ENCODE measurements around the gene IFNG.

The IFNG gene

DNA sequence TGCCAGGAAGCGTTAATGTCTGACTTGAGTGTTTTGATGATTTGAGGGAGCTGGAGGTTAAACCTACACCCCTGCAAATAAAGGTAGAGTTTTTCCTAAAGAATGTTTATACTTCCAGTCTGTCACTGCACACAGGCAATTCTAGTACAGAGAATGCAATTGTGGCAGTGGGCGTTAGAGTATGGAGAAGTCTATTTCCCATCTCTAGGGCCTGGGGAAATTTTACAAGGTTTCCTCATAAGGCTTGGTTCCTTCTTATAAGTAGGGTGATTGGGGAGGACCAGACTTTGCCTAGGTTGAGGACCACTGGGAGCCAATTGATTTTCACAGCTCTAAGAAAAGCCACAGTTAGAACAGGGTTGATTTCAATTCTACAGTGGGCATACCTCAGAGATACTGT lies 44.3 kb downstream of the IFNG start:
- no peak for DNase-seq (ENCODE audit: low spot score)

DNA sequence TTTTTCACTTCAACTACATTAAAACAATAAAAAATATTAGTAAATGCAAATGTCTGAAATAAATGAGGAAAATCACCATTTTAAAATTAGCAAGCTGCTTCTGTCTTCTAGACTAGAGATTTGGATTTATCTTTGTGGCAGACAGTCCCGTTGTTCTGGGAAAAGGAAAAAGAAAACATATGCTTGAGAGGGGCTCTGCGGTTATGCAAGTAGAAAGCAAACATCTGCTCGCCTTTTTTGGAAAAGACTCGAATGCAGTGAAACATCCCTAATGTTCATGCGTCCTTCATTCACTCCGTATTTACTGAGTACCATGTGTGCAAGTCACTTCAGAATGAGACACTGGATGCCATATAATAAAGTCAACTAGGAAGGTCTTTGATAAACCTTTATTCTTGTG lies 44.9 kb downstream of the IFNG start:
- DNase-seq (ENCODE audit: low spot score) = no peak

- peak; percentile 52 for DNase-seq (ENCODE audit: low spot score)
Measured at GRCh38 chr12:68113644-68114043, 45.9 kb downstream of the IFNG start.

- no peak for DNase-seq (ENCODE audit: low spot score)
Measured at GRCh38 chr12:68111995-68112394, 47.5 kb downstream of the IFNG start.

- no peak for DNase-seq (ENCODE audit: low spot score)
Measured at GRCh38 chr12:68109444-68110217, 49.9 kb downstream of the IFNG start.

DNA sequence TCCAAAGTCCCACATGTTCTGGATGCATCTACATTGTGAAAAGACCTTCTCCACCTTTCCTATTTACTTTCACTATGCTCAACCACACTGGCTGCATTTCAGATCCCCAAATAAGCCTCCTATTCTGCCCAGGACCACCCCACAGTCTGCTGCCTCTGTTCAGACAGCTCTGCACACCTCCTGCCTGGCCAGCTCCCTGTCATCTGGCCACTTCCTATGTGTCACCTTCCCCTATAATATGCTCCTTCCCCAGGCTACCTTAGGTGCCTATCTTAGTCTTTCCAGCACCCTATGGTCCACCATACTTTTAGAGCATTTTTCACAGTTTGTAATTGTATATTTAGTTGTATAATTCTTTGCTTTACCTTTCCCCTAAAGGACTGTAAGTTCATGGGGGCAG lies 50.5 kb downstream of the IFNG start:
- no peak for DNase-seq (ENCODE audit: low spot score)

DNA sequence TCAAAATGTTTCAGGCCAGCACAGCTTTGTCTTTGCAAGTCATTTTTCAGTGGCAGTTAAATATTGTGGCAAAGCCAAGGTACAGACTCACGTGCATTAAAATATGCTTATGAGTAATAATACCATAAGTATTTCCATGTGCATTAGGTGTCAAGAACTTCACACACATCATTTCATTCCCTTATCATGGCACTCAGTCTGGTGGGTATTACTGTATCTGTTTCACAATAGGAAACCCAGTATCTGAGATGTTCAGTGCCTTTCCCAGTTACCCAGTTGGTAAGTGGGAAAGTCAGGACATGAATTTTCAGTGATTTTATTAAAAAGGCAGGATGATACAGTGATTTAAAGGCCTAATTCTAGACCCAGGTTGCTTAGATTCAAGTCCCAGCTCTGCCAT lies 52.9 kb downstream of the IFNG start:
- DNase-seq (ENCODE audit: low spot score) = no peak

GRCh38 chr12:68106160-68106559 lies 53.4 kb downstream of the IFNG start:
- DNase-seq (ENCODE audit: low spot score) = no peak
